H9 (cell line): ENCODE data around the gene IFFO2. TPM values are rescaled to one million over a fixed set of nuclear protein-coding genes. Genes with fewer than 3 reads are reported as not detected.
"Not testable (repeated sequence)": the region's sequence is repeated elsewhere in the genome, so short reads cannot be mapped to it uniquely, and the experiment has no call there.

Source experiments
- DNase-seq: peaks from one replicate; pipeline ENCODE4 v3.0.0-alpha.2; 2017
- H2AFZ ChIP-seq: one replicate; pipeline ENCODE4 v1.6.1; 2013; ENCODE audit warnings: mild to moderate bottlenecking, low read length, control low read depth, moderate library complexity
- H2AK5ac ChIP-seq: 2 replicates; pipeline ENCODE4 v1.6.1; 2013; ENCODE audit warnings: low read length, control low read depth, mixed read lengths; ENCODE audit not compliant: insufficient read length
- H2BK120ac ChIP-seq: one replicate; pipeline ENCODE4 v1.6.1; 2013; ENCODE audit warnings: low read depth, mild to moderate bottlenecking, low read length, control low read depth, inconsistent platforms; ENCODE audit not compliant: poor library complexity, severe bottlenecking
- H2BK12ac ChIP-seq: 2 replicates; pipeline ENCODE4 v1.6.1; 2013; ENCODE audit warnings: low read length, control low read depth, mixed read lengths, low read depth; ENCODE audit not compliant: insufficient read length
- H2BK15ac ChIP-seq: 2 replicates; pipeline ENCODE4 v1.6.1; 2013; ENCODE audit warnings: low read depth, low read length, control low read depth
- H2BK20ac ChIP-seq: one replicate; pipeline ENCODE4 v1.6.1; 2013; ENCODE audit warnings: low read depth, mild to moderate bottlenecking, low read length, control low read depth, inconsistent platforms; ENCODE audit not compliant: poor library complexity, severe bottlenecking
- H2BK5ac ChIP-seq: 2 replicates; pipeline ENCODE4 v1.6.1; 2013; ENCODE audit warnings: low read length, control low read depth, mixed read lengths; ENCODE audit not compliant: insufficient read length
- H3K14ac ChIP-seq: 2 replicates; pipeline ENCODE4 v1.6.1; 2013; ENCODE audit warnings: low read length, control low read depth; ENCODE audit not compliant: insufficient read depth
- H3K18ac ChIP-seq: 2 replicates; pipeline ENCODE4 v1.6.1; 2013; ENCODE audit warnings: low read depth, mild to moderate bottlenecking, mixed read lengths, low read length, control low read depth; ENCODE audit not compliant: insufficient read length
- H3K23ac ChIP-seq: 2 replicates; pipeline ENCODE4 v1.6.1; 2013; ENCODE audit warnings: low read length, control low read depth, mixed read lengths, low read depth; ENCODE audit not compliant: insufficient read length
- H3K23me2 ChIP-seq: 2 replicates; pipeline ENCODE4 v1.6.1; 2013; ENCODE audit warnings: low read depth, mild to moderate bottlenecking, mixed read lengths, low read length, control low read depth; ENCODE audit not compliant: insufficient read length, poor library complexity, severe bottlenecking
- H3K27ac ChIP-seq: 2 replicates; pipeline ENCODE4 v1.5.1; 2013; ENCODE audit warnings: low read length, control low read depth, mixed read lengths, low read depth; ENCODE audit not compliant: insufficient read length
- H3K27me3 ChIP-seq: 2 replicates; pipeline ENCODE4 v1.6.1; 2013; ENCODE audit warnings: low read length, control low read depth, inconsistent platforms; ENCODE audit not compliant: insufficient read depth
- H3K4ac ChIP-seq: 2 replicates; pipeline ENCODE4 v1.6.1; 2013; ENCODE audit warnings: low read depth, mild to moderate bottlenecking, control low read depth, inconsistent platforms, low read length, moderate library complexity
- H3K4me1 ChIP-seq: 2 replicates; pipeline ENCODE4 v1.6.1; 2013; ENCODE audit warnings: low read length, control low read depth, inconsistent platforms; ENCODE audit not compliant: insufficient read depth
- H3K4me2 ChIP-seq: 2 replicates; pipeline ENCODE4 v1.6.1; 2013; ENCODE audit warnings: low read length, control low read depth, mixed read lengths; ENCODE audit not compliant: insufficient read length, insufficient read depth
- H3K56ac ChIP-seq: 2 replicates; pipeline ENCODE4 v1.6.1; 2013; ENCODE audit warnings: low read depth, mild to moderate bottlenecking, mixed read lengths, low read length, control low read depth; ENCODE audit not compliant: insufficient read length
- H3K79me1 ChIP-seq: 2 replicates; pipeline ENCODE4 v1.6.1; 2013; ENCODE audit warnings: low read depth, mild to moderate bottlenecking, moderate library complexity, low read length, control low read depth, inconsistent platforms; ENCODE audit not compliant: insufficient read depth, poor library complexity, severe bottlenecking
- H3K79me2 ChIP-seq: 2 replicates; pipeline ENCODE4 v1.6.1; 2013; ENCODE audit warnings: low read length, control low read depth, inconsistent platforms; ENCODE audit not compliant: insufficient read depth
- H3K9ac ChIP-seq: 2 replicates; pipeline ENCODE4 v1.6.1; 2013; ENCODE audit warnings: low read length, control low read depth, mixed read lengths; ENCODE audit not compliant: insufficient read length; ENCODE audit errors: extremely low read depth
- H3K9me3 ChIP-seq: one replicate; pipeline ENCODE4 v1.6.1; 2013; ENCODE audit warnings: low read depth, low read length, inconsistent platforms; ENCODE audit not compliant: control insufficient read depth
- H3T11ph ChIP-seq: one replicate; pipeline ENCODE4 v1.6.1; 2013; ENCODE audit warnings: mild to moderate bottlenecking, low read length, control low read depth, inconsistent platforms
- H4K20me1 ChIP-seq: one replicate; pipeline ENCODE4 v1.6.1; 2013; ENCODE audit not compliant: control insufficient read depth, insufficient read length, insufficient read depth
- H4K5ac ChIP-seq: 2 replicates; pipeline ENCODE4 v1.6.1; 2013; ENCODE audit warnings: low read depth, mild to moderate bottlenecking, mixed read lengths, low read length, control low read depth; ENCODE audit not compliant: insufficient read length
- H4K8ac ChIP-seq: replicated peaks from 2 replicates; pipeline ENCODE4 v1.6.1; 2013; ENCODE audit warnings: low read length, control low read depth, mixed read lengths, low read depth; ENCODE audit not compliant: insufficient read length
- H4K91ac ChIP-seq: 2 replicates; pipeline ENCODE4 v1.6.1; 2013; ENCODE audit warnings: low read depth, mild to moderate bottlenecking, moderate library complexity, mixed read lengths, low read length, control low read depth; ENCODE audit not compliant: insufficient read length
- H3K27ac Mint-ChIP-seq, 3 experiments: 2 replicates in 2 of 3; 3 replicates in 1 of 3; pipeline ENCODE4 v1.8.0; 2020 to 2021; ENCODE audit warnings: mixed read lengths in 3 of 3, mild to moderate bottlenecking in 1 of 3, moderate library complexity in 1 of 3
- H3K27me3 Mint-ChIP-seq: 2 replicates; pipeline ENCODE4 v1.8.0; 2021; ENCODE audit warnings: low read depth, mild to moderate bottlenecking, moderate library complexity, mixed read lengths
- H3K36me3 Mint-ChIP-seq, 3 experiments: 2 replicates in 2 of 3; 3 replicates in 1 of 3; pipeline ENCODE4 v1.8.0; 2020 to 2021; ENCODE audit warnings: low read depth in 3 of 3, mixed read lengths in 3 of 3; ENCODE audit not compliant: insufficient read depth in 1 of 3
- H3K4me1 Mint-ChIP-seq, 2 experiments: 2 replicates each; pipeline ENCODE4 v1.8.0; 2020; ENCODE audit warnings: mixed read lengths in 2 of 2
- H3K4me3 Mint-ChIP-seq, 2 experiments: 2 replicates in 1 of 2; 3 replicates in 1 of 2; pipeline ENCODE4 v1.8.0; 2020 to 2021; ENCODE audit warnings: mild to moderate bottlenecking in 2 of 2, mixed read lengths in 2 of 2, moderate library complexity in 1 of 2
- H3K9me3 Mint-ChIP-seq, 2 experiments: 2 replicates in 1 of 2; 3 replicates in 1 of 2; pipeline ENCODE4 v1.8.0; 2020; ENCODE audit warnings: mild to moderate bottlenecking in 2 of 2, mixed read lengths in 2 of 2, moderate library complexity in 1 of 2
- CTCF ChIP-seq: fragments of 200-600 bp; sonication (generic); conservative IDR thresholded peaks from 3 replicates; pipeline ENCODE4 v1.8.0; 2021; ENCODE audit warnings: antibody characterized with exemption, mild to moderate bottlenecking
- WGBS: extraction: QIAGEN DNeasy Blood & Tissue Kit; methylation state at CpG from one replicate; pipeline ENCODE4 v1.1.7; 2013; ENCODE audit warnings: missing lambda C conversion rate, low lambda C conversion rate, mixed read lengths; ENCODE audit not compliant: insufficient read length; ENCODE audit errors: extremely low coverage; 5-methylcytosine and 5-hydroxymethylcytosine counted together
- total RNA-seq: library from RNA; stranded (reverse); gene quantifications from 2 replicates; pipeline ENCODE4 v1.2.1, GENCODE V29; 2021

IFFO2 gene
- total RNA-seq, 1 experiment from 2014 or later, result 3.6 TPM

GRCh38 chr1:18893120-18893519 lies 63.4 kb downstream of the IFFO2 start:
- no peak overlapping the region for H2BK12ac ChIP-seq
- no peaks in the 10 kb centered on the region for H3K4me1 ChIP-seq
- H4K8ac ChIP-seq, result no peak overlapping the region
- Mint-ChIP-seq H3K27ac (no peak overlapping the region), H3K4me3 (no peak overlapping the region), H3K9me3 (no peaks in the 10 kb centered on the region), H3K4me1 (peaks cover 0 to 3% of the 10 kb centered on the region in 2 experiments; a peak in 1 of 4 replicates), H3K36me3 (peaks cover 0 to 6% (median under 1%) of the 10 kb centered on the region in 3 experiments; a peak in 4 of 7 replicates), H3K27me3 (no peaks in the 10 kb centered on the region; the same call in 1 of the 2 replicates)
- H3K4me2 ChIP-seq, result no peak overlapping the region
- H3K79me1 ChIP-seq, result no peaks in the 10 kb centered on the region
- H2AFZ ChIP-seq, result no peak overlapping the region
- H4K91ac ChIP-seq, result no peak overlapping the region
- no peak overlapping the region for H3T11ph ChIP-seq
- H4K20me1 ChIP-seq, result no peaks in the 10 kb centered on the region
- no peak overlapping the region for H2AK5ac ChIP-seq
- no peak overlapping the region for H2BK15ac ChIP-seq
- no peak overlapping the region for H2BK120ac ChIP-seq
- no peak overlapping the region for H2BK20ac ChIP-seq
- no peak overlapping the region for H3K9ac ChIP-seq
- no peak overlapping the region for H3K56ac ChIP-seq
- H3K23me2 ChIP-seq, result no peaks in the 10 kb centered on the region
- H4K5ac ChIP-seq, result no peak overlapping the region
- H3K79me2 ChIP-seq, result no peaks in the 10 kb centered on the region
- H3K9me3 ChIP-seq, result no peaks in the 10 kb centered on the region
- TF ChIP-seq CTCF, result no peak
- no peak overlapping the region for H3K27ac ChIP-seq
- no peak for DNase-seq
- H2BK5ac ChIP-seq, result no peak overlapping the region
- H3K4ac ChIP-seq, result no peak overlapping the region
- H3K27me3 ChIP-seq, result no peaks in the 10 kb centered on the region
- no CpG with 5 or more reads among the region's 7 CpGs for WGBS
- H3K14ac ChIP-seq, result no peak overlapping the region
- no peak overlapping the region for H3K18ac ChIP-seq
- no peak overlapping the region for H3K23ac ChIP-seq

- not testable (repeated sequence) for H3K4me3 Mint-ChIP-seq, H3K18ac ChIP-seq
Measured at GRCh38 chr1:18891858-18892257, 64.6 kb downstream of the IFFO2 start.

More at GRCh38 chr1:18891858-18892257, 64.6 kb downstream of the IFFO2 start:
- H3K27ac ChIP-seq, H3K79me1 ChIP-seq, H4K20me1 ChIP-seq, H3K14ac ChIP-seq, H3K9me3 Mint-ChIP-seq, H2AFZ ChIP-seq, H4K5ac ChIP-seq, H3K56ac ChIP-seq, H2BK12ac ChIP-seq, H3K9me3 ChIP-seq, H2AK5ac ChIP-seq, H4K91ac ChIP-seq, H2BK120ac ChIP-seq, H3K23me2 ChIP-seq, H3T11ph ChIP-seq, DNase-seq, H2BK15ac ChIP-seq, H3K4me2 ChIP-seq, H3K79me2 ChIP-seq, H3K27me3 ChIP-seq, H3K4me1 ChIP-seq, H3K9ac ChIP-seq, H3K27me3 Mint-ChIP-seq, H4K8ac ChIP-seq, H3K4ac ChIP-seq, H2BK20ac ChIP-seq, H3K23ac ChIP-seq, H3K4me1 Mint-ChIP-seq, H3K36me3 Mint-ChIP-seq, H2BK5ac ChIP-seq: not testable (repeated sequence)
- H3K27ac Mint-ChIP-seq, result peak overlapping the region in 2 of 3 experiments; percentile 85 to 87; a peak in 4 of 7 replicates
- no CpG with 5 or more reads among the region's 7 CpGs for WGBS
